ENCODE data around the gene CEACAM20.
"Not testable (repeated sequence)": the region's sequence is repeated elsewhere in the genome, so short reads cannot be mapped to it uniquely, and the experiment has no call there.

CEACAM20 gene

GRCh38 chr19:44551850-44552249, 22.4 kb upstream of the CEACAM20 start:
- DNase-seq (ENCODE audit: low read depth, low spot score) = no peak
- ChIA-PET CTCF (interaction anchor here (0.6 to 1.4 kb wide), 6 partner anchors 9 to 113 kb away, joined by 3 to 5 read pairs (median 3); no protein-coding TSS in a partner anchor), POLR2A (no interaction called here)
- no peak for TF ChIP-seq CTCF (IDR thresholded peaks at IDR 0.05; ENCODE audit: insufficient read depth, low read length, missing control alignments)
- H3K4me3 ChIP-seq (ENCODE audit: low read depth, low read length) = no peak overlapping the region

GRCh38 chr19:44550976-44551375, 21.5 kb upstream of the CEACAM20 start:
- CTCF ChIA-PET = interaction anchor here (1.4 kb wide), 1 partner anchor 25 kb away, joined by 5 read pairs; no protein-coding TSS in a partner anchor
- POLR2A ChIA-PET; DNase-seq (ENCODE audit: low read depth, low spot score); H3K4me3 ChIP-seq (ENCODE audit: low read depth, low read length): not testable (repeated sequence)

GRCh38 chr19:44549507-44549906, 20.0 kb upstream of the CEACAM20 start:
- CTCF ChIA-PET = interaction anchor here (1.1 kb wide), 1 partner anchor 22 kb away, joined by 7 read pairs; no protein-coding TSS in a partner anchor

GRCh38 chr19:44548736-44549135, 19.3 kb upstream of the CEACAM20 start:
- CTCF ChIA-PET = interaction anchor here (1.1 kb wide), 1 partner anchor 23 kb away, joined by 7 read pairs; no protein-coding TSS in a partner anchor
- no peak for TF ChIP-seq CTCF (IDR thresholded peaks at IDR 0.05; ENCODE audit: insufficient read depth, low read length, missing control alignments)
- DNase-seq (ENCODE audit: low read depth, low spot score) = no peak
- no peak overlapping the region for H3K4me3 ChIP-seq (ENCODE audit: low read depth, low read length)
- POLR2A ChIA-PET = interaction anchor here (0.8 kb wide), 1 partner anchor 25 kb away, joined by 3 read pairs; no protein-coding TSS in a partner anchor

More at GRCh38 chr19:44549507-44549906, 20.0 kb upstream of the CEACAM20 start:
- no peak for TF ChIP-seq CTCF (IDR thresholded peaks at IDR 0.05; ENCODE audit: insufficient read depth, low read length, missing control alignments)
- no peak overlapping the region for H3K4me3 ChIP-seq (ENCODE audit: low read depth, low read length)
- no peak for DNase-seq (ENCODE audit: low read depth, low spot score)
- POLR2A ChIA-PET = no interaction called here

- ChIA-PET CTCF (no interaction called here), POLR2A (no interaction called here)
- H3K4me3 ChIP-seq (ENCODE audit: low read depth, low read length) = no peak overlapping the region
- no peak for DNase-seq (ENCODE audit: low read depth, low spot score)
- no peak for TF ChIP-seq CTCF (IDR thresholded peaks at IDR 0.05; ENCODE audit: insufficient read depth, low read length, missing control alignments)
These were observed 14.6 kb upstream of the CEACAM20 start for GRCh38 chr19:44544031-44544430.

GRCh38 chr19:44542671-44543070, 13.2 kb upstream of the CEACAM20 start:
- no peak overlapping the region for H3K4me3 ChIP-seq (ENCODE audit: low read depth, low read length)
- ChIA-PET CTCF (interaction anchor here (1.4 kb wide), 1 partner anchor 31 kb away, joined by 3 read pairs; no protein-coding TSS in a partner anchor), POLR2A (no interaction called here)
- DNase-seq (ENCODE audit: low read depth, low spot score) = no peak
- TF ChIP-seq CTCF (IDR thresholded peaks at IDR 0.05; ENCODE audit: insufficient read depth, low read length, missing control alignments) = no peak

GRCh38 chr19:44540736-44541135, 11.3 kb upstream of the CEACAM20 start:
- no peak for TF ChIP-seq CTCF (IDR thresholded peaks at IDR 0.05; ENCODE audit: insufficient read depth, low read length, missing control alignments)
- no peak for DNase-seq (ENCODE audit: low read depth, low spot score)
- ChIA-PET CTCF (interaction anchor here (1.0 to 1.2 kb wide), 3 partner anchors 12 to 231 kb away, joined by 3 to 4 read pairs (median 4); no protein-coding TSS in a partner anchor), POLR2A (no interaction called here)
- no peak overlapping the region for H3K4me3 ChIP-seq (ENCODE audit: low read depth, low read length)
